Activated CD4-positive, alpha-beta T cell treated with anti-CD3 and anti-CD28 coated beads for 48 hours (primary cell): ENCODE data around the gene URB1.
"Not testable (repeated sequence)": the region's sequence is repeated elsewhere in the genome, so short reads cannot be mapped to it uniquely, and the experiment has no call there.

Source experiments
- DNase-seq: peaks from one replicate; pipeline ENCODE4 v3.0.0-alpha.2; 2020

URB1 gene

GRCh38 chr21:32371913-32372314 lies 20.9 kb downstream of the URB1 start:
- no peak for DNase-seq

- no peak for DNase-seq
Measured at GRCh38 chr21:32370998-32371766, 21.6 kb downstream of the URB1 start.

- not testable (repeated sequence) for DNase-seq
Measured at GRCh38 chr21:32368961-32369360, 23.9 kb downstream of the URB1 start.

- no peak for DNase-seq
Measured at GRCh38 chr21:32368386-32368785, 24.4 kb downstream of the URB1 start.

GRCh38 chr21:32367158-32367557 lies 25.7 kb downstream of the URB1 start:
- DNase-seq: no peak

GRCh38 chr21:32366191-32366590 lies 26.6 kb downstream of the URB1 start:
- DNase-seq: no peak

DNA sequence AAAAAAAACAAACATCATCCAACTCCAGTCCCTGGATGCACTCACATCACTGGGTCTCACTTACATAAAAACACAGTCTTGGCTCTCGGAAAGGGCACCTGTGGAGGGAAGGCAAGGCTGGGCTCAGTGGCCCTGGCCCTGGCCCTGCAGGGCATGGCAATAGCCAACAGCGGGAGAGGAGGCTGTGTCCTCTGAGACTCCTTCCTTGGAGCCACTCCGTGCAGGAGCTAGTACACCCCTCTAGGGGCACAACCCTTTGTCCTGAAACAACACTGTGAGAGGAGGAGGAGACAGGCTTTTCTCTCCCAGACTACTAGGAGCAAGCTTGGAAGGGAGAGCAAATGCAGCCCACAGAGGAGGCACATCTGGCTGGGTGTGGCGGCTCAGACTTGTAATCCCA lies 28.0 kb downstream of the URB1 start:
- no peak for DNase-seq

- DNase-seq: no peak
Measured at GRCh38 chr21:32364387-32364786, 28.4 kb downstream of the URB1 start.

GRCh38 chr21:32360401-32360975 lies 32.3 kb downstream of the URB1 start:
- no peak for DNase-seq

DNA sequence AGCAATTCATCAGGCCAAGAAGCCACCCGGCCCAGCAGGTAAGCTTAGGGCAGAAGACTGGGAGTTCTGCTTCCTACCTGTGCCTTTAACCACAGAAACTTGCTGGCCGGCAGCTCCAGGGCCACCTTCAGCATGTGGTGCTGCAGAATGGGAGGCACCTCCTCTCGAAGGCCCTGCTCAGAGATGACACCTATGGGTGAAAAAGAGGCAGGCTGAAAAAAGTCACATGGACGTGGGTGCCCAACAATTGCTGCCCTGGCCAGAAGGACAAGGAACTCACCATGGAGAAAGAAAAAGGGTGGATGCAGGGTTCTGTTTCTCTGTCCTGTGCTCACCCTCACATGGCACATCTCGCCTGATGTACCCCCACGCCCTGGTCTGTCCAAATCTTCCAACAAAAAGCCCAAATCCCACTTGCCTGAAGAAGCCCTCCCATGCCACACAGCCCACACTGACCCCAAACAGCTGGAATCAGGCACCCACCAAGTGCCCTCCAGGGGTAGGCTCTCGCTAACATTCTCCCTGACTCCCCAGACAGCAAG lies 33.0 kb downstream of the URB1 start:
- DNase-seq: no peak

DNA sequence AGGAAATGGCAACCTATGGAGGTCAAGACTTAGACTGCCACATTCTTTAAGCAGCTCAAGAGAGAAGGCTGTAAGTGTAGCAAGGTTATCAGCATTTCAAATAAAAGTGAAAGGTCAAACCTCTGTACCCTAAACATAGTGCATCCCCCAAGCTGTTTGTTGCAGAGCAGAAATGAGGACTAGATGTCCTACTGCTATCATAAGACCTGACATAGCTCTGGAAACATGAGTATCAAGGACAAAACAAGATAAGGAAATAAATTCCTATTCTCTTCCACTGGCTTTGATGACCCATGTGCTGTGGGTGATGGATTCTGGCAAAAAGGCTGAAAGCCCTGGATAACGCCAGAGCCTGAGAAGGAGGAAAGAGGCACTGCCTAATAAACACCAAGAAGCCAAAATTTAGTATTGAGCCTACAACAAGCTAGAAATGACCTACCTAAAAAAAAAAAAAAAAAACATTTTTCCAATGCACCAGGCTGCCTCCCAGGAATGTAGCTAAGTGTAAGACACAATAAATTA lies 35.9 kb downstream of the URB1 start:
- no peak for DNase-seq

- no peak for DNase-seq
Measured at GRCh38 chr21:32353002-32353711, 39.7 kb downstream of the URB1 start.

- no peak for DNase-seq
Measured at GRCh38 chr21:32352526-32352925, 40.3 kb downstream of the URB1 start.

DNA sequence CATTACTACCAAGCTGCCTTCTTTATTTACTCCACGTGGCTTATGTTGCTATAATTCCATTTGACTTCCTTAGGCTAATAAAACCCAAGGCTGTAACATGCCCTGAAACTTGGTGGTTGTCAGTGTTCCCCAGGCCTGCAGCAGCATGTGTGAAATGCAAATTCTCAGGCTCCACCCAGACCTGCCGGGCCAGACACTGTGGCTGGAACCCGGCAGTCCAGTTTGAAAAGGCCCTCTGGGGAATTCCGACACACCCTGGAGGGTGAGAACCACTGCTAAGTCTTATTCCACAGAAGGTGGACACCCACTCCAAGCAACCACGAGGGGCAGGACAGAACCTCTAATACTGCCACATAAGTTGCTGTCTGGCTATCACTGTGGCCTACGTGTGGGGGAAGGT lies 41.4 kb downstream of the URB1 start:
- DNase-seq: no peak

DNA sequence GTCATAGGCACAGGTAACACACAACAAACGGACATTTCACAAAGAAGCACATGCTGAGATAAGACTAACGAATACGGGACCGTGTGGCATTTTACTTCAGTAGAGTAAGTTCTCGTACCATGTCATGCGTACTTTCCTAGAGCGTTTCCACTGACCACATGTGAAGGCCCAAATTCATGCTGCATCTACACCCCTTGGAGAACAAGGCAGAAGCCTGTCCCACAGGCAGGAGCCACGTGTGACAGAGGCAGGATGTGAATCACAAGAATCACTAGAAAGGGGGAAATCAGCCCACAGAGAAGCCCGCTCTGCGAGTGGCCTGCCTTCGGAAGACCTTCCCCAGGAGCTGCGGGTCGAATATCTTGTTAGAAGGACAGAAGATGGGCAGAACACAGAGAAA lies 41.8 kb downstream of the URB1 start:
- DNase-seq: no peak

- no peak for DNase-seq
Measured at GRCh38 chr21:32350211-32350980, 42.4 kb downstream of the URB1 start.

- no peak for DNase-seq
Measured at GRCh38 chr21:32349333-32349944, 43.4 kb downstream of the URB1 start.

DNA sequence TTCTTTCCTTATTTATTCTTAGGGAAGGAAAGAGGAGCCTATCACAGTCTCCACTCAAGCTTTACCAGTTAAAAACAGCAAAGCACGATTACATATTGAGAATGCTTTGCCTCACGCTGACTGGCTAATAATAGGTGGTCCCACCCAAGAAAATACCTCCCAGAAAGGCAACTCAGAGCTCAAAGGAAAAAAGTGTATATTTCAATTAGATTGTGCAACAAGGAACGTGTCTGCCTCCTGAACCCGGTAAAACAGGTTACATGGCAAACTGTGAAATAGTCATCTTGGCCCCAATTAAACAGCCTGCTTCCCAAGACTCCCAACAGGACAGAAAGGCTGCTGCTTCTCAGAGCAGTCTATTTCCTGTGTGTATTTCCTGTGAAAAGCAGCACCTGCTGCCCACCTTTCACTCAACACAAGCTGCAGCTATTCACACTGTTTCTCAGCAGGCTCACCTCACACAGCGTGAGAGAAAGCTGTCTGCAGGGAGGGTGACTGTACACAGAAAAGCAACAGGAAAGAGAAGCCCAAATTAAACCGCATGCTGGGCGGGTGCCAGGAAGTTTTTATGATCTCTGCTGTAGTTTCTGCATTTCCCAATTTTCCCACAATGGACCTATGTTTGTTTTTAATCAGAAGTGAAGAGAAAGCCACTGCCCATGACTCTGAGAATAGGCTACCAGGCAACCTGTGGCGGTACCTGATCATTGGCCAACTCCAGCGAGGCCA lies 44.0 kb downstream of the URB1 start:
- DNase-seq: no peak

DNA sequence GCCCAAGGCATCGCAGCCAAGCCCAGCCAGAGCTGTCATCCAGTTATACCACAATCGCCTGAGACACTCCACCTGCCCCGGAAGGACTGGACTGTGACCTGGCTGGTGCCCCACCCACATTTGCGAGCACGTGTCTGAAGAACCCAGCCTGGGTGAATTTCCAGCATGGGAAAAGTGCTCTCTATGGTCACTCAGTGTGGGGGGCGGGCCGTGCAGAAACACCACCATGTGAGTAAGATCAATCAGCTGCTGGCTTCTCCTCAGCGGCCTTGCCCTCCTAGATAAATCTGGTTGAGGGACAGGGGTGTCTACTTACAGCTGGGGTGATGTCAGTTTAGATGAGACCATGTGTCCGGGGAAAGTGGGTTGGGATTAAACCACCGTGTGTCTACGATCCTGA lies 44.8 kb downstream of the URB1 start:
- no peak for DNase-seq

- no peak for DNase-seq
Measured at GRCh38 chr21:32347351-32347750, 45.5 kb downstream of the URB1 start.

DNA sequence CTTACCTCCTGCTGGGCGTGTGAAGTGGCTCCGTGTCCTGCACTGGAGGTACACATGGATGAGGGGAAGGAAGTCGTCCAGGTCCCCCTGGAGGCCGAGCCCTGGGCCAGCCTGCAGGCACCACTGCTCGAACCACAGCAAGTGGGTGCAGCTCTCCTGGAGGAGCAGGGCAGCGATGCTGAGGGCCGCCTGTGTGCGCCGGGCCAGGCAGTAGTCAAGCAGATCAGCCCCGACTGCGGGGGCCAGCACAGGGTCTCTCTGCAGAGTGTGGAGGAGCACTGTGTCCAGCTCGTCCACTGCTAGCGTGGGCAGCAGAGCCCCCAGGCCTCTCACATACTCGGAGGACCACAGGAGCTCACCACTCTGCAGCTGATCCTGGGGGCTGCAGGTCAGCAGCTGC lies 45.9 kb downstream of the URB1 start:
- DNase-seq: no peak
